ENCODE measurements around the gene L2HGDH.

L2HGDH gene

DNA sequence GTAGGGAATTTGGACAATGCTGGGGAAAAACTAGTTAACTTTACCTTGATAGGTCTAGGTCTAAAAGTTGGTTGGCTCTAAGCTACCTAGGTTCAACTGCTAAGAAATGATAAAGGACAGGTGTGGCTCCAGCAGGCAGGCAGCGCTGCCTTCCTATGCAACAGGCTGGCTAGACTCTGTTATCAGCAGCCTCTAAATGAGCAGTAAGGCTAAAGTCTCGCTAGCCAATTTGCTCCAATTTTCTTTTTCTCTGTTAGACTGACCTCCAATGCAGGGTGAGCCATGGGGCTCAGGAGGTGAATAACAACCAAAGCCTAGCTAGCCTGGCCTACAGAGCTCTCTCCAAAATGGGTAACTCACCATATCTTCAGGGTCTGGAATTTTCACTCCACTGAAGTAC lies 26.6 kb upstream of the L2HGDH start:
- no peaks in the 10 kb centered on the region for H3K27me3 ChIP-seq (replicated peaks; ENCODE audit: control insufficient read depth, insufficient read depth, low read length)
- no peak for DNase-seq (ENCODE audit: low read depth)
- H3K4me3 ChIP-seq (ENCODE audit: low read length), result no peak overlapping the region
- no peaks in the 10 kb centered on the region for H3K9me3 ChIP-seq (ENCODE audit: control insufficient read depth, low read length)
- no peak overlapping the region for H3K9ac ChIP-seq (ENCODE audit: low read length)
- no peaks in the 10 kb centered on the region for H3K36me3 ChIP-seq (ENCODE audit: control insufficient read depth, insufficient read depth, low read length, severe bottlenecking)
- H3K4me1 ChIP-seq (ENCODE audit: control insufficient read depth, insufficient read depth, low read length), result peaks cover 37% of the 10 kb centered on the region

DNA sequence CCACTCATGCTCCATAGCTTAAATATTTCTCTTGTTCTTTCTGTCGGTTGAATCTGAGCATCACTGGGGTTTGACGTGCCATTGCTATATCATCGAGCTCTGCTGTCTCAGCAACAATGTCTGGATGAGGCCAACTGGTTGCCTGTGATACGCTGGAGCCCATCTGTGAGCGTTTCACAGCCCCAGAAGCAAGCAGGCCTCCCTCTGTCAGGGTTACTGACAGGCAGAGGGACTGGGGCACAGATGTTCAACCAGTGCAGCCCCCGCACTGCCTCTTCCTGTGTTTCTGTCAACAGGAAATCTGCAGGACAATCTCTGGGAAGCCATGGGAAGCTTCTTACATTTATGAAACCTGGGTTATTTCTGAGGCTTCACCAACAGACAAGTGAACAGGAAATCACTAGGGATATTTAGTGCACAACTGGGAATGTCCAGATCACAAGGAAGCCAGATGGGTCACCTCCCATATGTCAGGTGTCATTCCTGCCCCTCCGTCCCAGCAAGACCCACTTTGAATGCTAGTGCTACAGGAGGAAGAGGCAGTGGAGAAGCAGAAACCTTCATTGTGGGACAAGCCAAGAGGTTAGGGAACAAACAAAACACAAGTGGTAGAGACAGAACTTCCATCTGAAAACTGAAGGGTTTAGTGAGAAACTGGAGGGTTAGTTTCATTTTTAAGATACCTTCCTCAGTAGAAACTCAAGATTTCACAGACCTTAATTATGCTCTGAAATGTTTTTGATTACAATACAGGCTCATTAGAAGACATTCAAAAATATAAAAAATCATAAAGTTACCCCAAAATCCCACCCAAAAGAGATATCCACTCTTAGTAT lies 24.2 kb upstream of the L2HGDH start:
- Histone ChIP-seq H3K9ac (ENCODE audit: low read length) (peak overlapping the region; percentile 13), H3K27me3 (replicated peaks; ENCODE audit: control insufficient read depth, insufficient read depth, low read length) (no peaks in the 10 kb centered on the region), H3K36me3 (ENCODE audit: control insufficient read depth, insufficient read depth, low read length, severe bottlenecking) (no peaks in the 10 kb centered on the region), H3K4me3 (ENCODE audit: low read length) (no peak overlapping the region), H3K9me3 (ENCODE audit: control insufficient read depth, low read length) (no peaks in the 10 kb centered on the region), H3K4me1 (ENCODE audit: control insufficient read depth, insufficient read depth, low read length) (peaks cover 42% of the 10 kb centered on the region)
- peak; percentile 54 for DNase-seq (ENCODE audit: low read depth)

GRCh38 chr14:50335389-50335788 lies 23.4 kb upstream of the L2HGDH start:
- H3K4me3 ChIP-seq (ENCODE audit: low read length), result no peak overlapping the region
- H3K9ac ChIP-seq (ENCODE audit: low read length), result peak overlapping the region; percentile 13
- peaks cover 3% of the 10 kb centered on the region for H3K36me3 ChIP-seq (ENCODE audit: control insufficient read depth, insufficient read depth, low read length, severe bottlenecking)
- peaks cover 42% of the 10 kb centered on the region for H3K4me1 ChIP-seq (ENCODE audit: control insufficient read depth, insufficient read depth, low read length)
- H3K27me3 ChIP-seq (replicated peaks; ENCODE audit: control insufficient read depth, insufficient read depth, low read length), result no peaks in the 10 kb centered on the region
- DNase-seq (ENCODE audit: low read depth), result no peak
- H3K9me3 ChIP-seq (ENCODE audit: control insufficient read depth, low read length), result no peaks in the 10 kb centered on the region

- Histone ChIP-seq H3K4me3 (ENCODE audit: low read length) (no peak overlapping the region), H3K36me3 (ENCODE audit: control insufficient read depth, insufficient read depth, low read length, severe bottlenecking) (peaks cover 14% of the 10 kb centered on the region), H3K9ac (ENCODE audit: low read length) (no peak overlapping the region), H3K9me3 (ENCODE audit: control insufficient read depth, low read length) (no peaks in the 10 kb centered on the region), H3K27me3 (replicated peaks; ENCODE audit: control insufficient read depth, insufficient read depth, low read length) (no peaks in the 10 kb centered on the region), H3K4me1 (ENCODE audit: control insufficient read depth, insufficient read depth, low read length) (peaks cover 42% of the 10 kb centered on the region)
- no peak for DNase-seq (ENCODE audit: low read depth)
These were observed 22.2 kb upstream of the L2HGDH start for GRCh38 chr14:50334211-50334610.

- Histone ChIP-seq H3K36me3 (ENCODE audit: control insufficient read depth, insufficient read depth, low read length, severe bottlenecking) (peaks cover 16% of the 10 kb centered on the region), H3K4me3 (ENCODE audit: low read length) (peak overlapping the region; percentile 8), H3K9me3 (ENCODE audit: control insufficient read depth, low read length) (no peaks in the 10 kb centered on the region), H3K4me1 (ENCODE audit: control insufficient read depth, insufficient read depth, low read length) (peaks cover 42% of the 10 kb centered on the region), H3K27me3 (replicated peaks; ENCODE audit: control insufficient read depth, insufficient read depth, low read length) (no peaks in the 10 kb centered on the region), H3K9ac (ENCODE audit: low read length) (no peak overlapping the region)
- peak; percentile 79 for DNase-seq (ENCODE audit: low read depth)
These were observed 21.0 kb upstream of the L2HGDH start for GRCh38 chr14:50333014-50333509.

DNA sequence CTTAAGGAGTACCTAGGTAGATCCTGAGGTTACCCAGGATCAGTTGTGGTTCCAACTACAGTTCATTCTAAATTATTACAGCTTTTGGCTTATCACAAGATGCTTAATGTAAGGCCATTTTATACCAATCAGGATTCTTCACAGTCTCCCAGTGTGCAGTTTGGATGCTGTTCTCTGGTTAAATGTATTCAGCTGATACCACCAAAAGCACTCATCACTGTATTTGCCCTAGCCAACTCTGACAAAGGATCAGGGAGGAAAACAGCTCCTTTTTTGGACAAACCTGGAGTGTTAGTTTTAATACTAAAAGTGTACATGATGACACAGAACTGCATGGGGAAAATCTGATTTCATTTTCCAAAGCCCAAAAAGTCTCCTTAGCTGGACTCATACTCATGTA lies 19.6 kb upstream of the L2HGDH start:
- no peaks in the 10 kb centered on the region for H3K27me3 ChIP-seq (replicated peaks; ENCODE audit: control insufficient read depth, insufficient read depth, low read length)
- no peak for DNase-seq (ENCODE audit: low read depth)
- no peak overlapping the region for H3K9ac ChIP-seq (ENCODE audit: low read length)

DNA sequence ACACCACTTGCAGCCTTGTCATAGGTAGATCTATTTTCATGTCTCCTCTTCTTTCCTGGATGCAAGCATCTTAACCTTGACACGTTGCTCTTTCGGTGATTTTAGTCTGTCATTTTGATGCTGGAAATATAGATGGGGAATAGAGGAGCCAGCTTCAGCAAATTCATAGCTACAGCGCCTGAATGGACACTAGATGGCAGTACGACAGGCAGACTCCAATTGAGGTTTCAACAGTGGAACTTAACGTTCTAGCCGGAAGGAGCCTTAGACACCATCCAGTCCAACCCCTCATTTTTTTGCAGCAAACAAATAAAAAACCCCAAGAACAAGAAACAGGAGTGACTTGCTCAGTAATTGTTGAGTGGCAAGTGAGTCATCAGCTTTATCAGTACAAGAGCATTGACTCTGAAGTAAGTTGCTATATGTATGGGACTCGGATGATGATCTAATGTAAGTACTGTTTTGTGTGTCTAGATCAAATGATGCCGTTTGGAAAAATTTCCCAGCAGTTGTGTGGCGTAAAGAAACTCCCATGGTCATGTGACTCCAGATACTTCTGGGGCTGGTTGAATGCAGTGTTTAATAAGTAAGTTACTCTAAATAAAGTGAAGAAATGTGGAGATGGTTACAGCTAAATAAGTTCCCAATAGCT lies 9.1 kb upstream of the L2HGDH start:
- Histone ChIP-seq H3K36me3 (ENCODE audit: control insufficient read depth, insufficient read depth, low read length, severe bottlenecking) (peaks cover 17% of the 10 kb centered on the region), H3K9ac (ENCODE audit: low read length) (peak overlapping the region; percentile 71), H3K4me1 (ENCODE audit: control insufficient read depth, insufficient read depth, low read length) (peaks cover 25% of the 10 kb centered on the region), H3K27me3 (replicated peaks; ENCODE audit: control insufficient read depth, insufficient read depth, low read length) (no peaks in the 10 kb centered on the region), H3K9me3 (ENCODE audit: control insufficient read depth, low read length) (no peaks in the 10 kb centered on the region), H3K4me3 (ENCODE audit: low read length) (peak overlapping the region; percentile 76)
- peak; percentile 96 for DNase-seq (ENCODE audit: low read depth)

More for the DNA sequence above, 19.6 kb upstream of the L2HGDH start:
- H3K4me3 ChIP-seq (ENCODE audit: low read length), result no peak overlapping the region
- peaks cover 42% of the 10 kb centered on the region for H3K4me1 ChIP-seq (ENCODE audit: control insufficient read depth, insufficient read depth, low read length)
- peaks cover 18% of the 10 kb centered on the region for H3K36me3 ChIP-seq (ENCODE audit: control insufficient read depth, insufficient read depth, low read length, severe bottlenecking)
- no peaks in the 10 kb centered on the region for H3K9me3 ChIP-seq (ENCODE audit: control insufficient read depth, low read length)

GRCh38 chr14:50320283-50320682 lies 8.3 kb upstream of the L2HGDH start:
- Histone ChIP-seq H3K4me1 (ENCODE audit: control insufficient read depth, insufficient read depth, low read length) (peaks cover 25% of the 10 kb centered on the region), H3K27me3 (replicated peaks; ENCODE audit: control insufficient read depth, insufficient read depth, low read length) (no peaks in the 10 kb centered on the region), H3K9ac (ENCODE audit: low read length) (peak overlapping the region; percentile 68), H3K9me3 (ENCODE audit: control insufficient read depth, low read length) (no peaks in the 10 kb centered on the region), H3K36me3 (ENCODE audit: control insufficient read depth, insufficient read depth, low read length, severe bottlenecking) (peaks cover 13% of the 10 kb centered on the region), H3K4me3 (ENCODE audit: low read length) (peak overlapping the region; percentile 67)
- peak; percentile 31 for DNase-seq (ENCODE audit: low read depth)

DNA sequence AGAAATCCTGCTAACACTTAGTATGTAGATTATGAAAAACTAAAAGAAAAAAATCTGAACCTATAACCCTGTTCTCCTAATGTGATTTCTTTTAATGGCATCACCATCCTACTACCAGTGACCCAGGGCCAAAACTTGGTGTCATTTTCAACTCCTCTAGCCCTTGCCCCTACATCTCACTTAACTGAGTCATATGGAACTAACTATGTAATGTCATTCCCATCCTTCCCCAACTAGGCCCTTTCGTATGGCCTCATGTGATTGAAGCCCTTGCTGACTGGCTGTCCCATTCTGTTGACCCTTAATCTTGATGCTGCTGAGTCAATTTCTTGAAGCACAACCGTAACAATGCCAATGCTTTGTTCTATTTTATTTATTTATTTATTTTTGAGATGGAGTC lies 7.7 kb upstream of the L2HGDH start:
- peaks cover 10% of the 10 kb centered on the region for H3K36me3 ChIP-seq (ENCODE audit: control insufficient read depth, insufficient read depth, low read length, severe bottlenecking)
- peak overlapping the region; percentile 14 for H3K9ac ChIP-seq (ENCODE audit: low read length)

DNA sequence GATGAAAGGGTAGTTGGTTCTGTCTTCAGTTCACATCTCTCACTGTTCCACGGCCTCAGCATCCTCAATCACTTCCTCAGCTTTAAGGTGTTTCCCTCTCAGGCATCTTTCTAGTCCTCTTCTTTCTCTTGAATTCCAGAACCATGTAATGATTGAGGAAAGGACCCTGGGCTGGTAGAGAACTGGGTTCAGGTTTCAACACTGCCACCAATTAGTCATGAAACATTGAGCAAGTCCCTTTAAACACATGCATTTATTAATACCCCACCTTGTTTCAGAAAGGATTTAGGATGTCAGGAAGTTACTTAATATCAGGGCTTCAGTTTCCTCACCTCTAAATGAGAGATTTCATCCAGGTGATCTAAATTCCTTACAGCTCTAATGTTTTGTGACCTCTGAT lies 7.3 kb upstream of the L2HGDH start:
- peak; percentile 48 for DNase-seq (ENCODE audit: low read depth)
- Histone ChIP-seq H3K4me3 (ENCODE audit: low read length) (no peak overlapping the region), H3K9me3 (ENCODE audit: control insufficient read depth, low read length) (no peaks in the 10 kb centered on the region), H3K4me1 (ENCODE audit: control insufficient read depth, insufficient read depth, low read length) (peaks cover 25% of the 10 kb centered on the region), H3K9ac (ENCODE audit: low read length) (no peak overlapping the region), H3K27me3 (replicated peaks; ENCODE audit: control insufficient read depth, insufficient read depth, low read length) (no peaks in the 10 kb centered on the region), H3K36me3 (ENCODE audit: control insufficient read depth, insufficient read depth, low read length, severe bottlenecking) (peaks cover 6% of the 10 kb centered on the region)

More for the DNA sequence above, 7.7 kb upstream of the L2HGDH start:
- no peak overlapping the region for H3K4me3 ChIP-seq (ENCODE audit: low read length)
- H3K9me3 ChIP-seq (ENCODE audit: control insufficient read depth, low read length), result no peaks in the 10 kb centered on the region
- H3K27me3 ChIP-seq (replicated peaks; ENCODE audit: control insufficient read depth, insufficient read depth, low read length), result no peaks in the 10 kb centered on the region
- DNase-seq (ENCODE audit: low read depth), result no peak
- peaks cover 25% of the 10 kb centered on the region for H3K4me1 ChIP-seq (ENCODE audit: control insufficient read depth, insufficient read depth, low read length)

DNA sequence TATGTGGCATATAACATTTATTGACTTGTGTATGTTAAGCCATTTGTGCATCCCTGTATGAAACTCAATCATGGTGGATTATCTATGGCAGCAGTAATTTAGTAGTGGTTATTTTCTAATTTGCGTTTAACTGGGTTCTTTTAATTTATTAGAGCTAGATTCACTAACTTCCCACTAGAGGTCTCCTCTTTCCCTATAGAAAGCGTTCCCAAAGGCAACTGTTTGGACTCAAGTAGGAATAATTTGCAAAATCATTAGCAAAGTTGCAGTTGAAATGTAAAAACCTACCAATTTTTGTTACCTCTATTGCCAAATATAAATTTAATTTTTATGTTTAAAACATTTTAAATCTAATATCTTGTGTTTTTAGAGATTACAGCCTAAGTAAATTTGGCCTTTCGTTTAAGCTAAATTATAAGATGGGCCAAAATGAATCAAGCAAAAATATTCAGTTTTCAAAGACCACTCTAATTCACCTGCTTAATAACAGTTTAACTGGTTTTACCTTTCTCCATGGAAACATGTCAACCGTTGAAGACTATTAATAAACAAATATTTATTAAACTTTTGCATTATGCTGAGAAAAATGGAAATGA lies 6.1 kb upstream of the L2HGDH start:
- Histone ChIP-seq H3K36me3 (ENCODE audit: control insufficient read depth, insufficient read depth, low read length, severe bottlenecking) (peaks cover 6% of the 10 kb centered on the region), H3K4me3 (ENCODE audit: low read length) (no peak overlapping the region), H3K27me3 (replicated peaks; ENCODE audit: control insufficient read depth, insufficient read depth, low read length) (no peaks in the 10 kb centered on the region), H3K9ac (ENCODE audit: low read length) (no peak overlapping the region), H3K4me1 (ENCODE audit: control insufficient read depth, insufficient read depth, low read length) (peaks cover 30% of the 10 kb centered on the region), H3K9me3 (ENCODE audit: control insufficient read depth, low read length) (no peaks in the 10 kb centered on the region)
- peak; percentile 80 for DNase-seq (ENCODE audit: low read depth)

Measured in adipocyte (in vitro differentiated cells).